LNCaP clone FGC (cell line): ENCODE data around the gene DEK.

Source experiments
- DNase-seq: peaks from one replicate; pipeline ENCODE4 v3.0.0-alpha.2; 2011; ENCODE audit warnings: low read depth
- H3K4me3 ChIP-seq: 2 replicates; pipeline ENCODE4 v1.5.1; 2011; ENCODE audit warnings: mild to moderate bottlenecking, low read depth, low read length, control low read depth
- TF ChIP-seq, protein P1 (sequence below): IDR thresholded peaks from 2 replicates; pipeline ENCODE4 v1.5.1; 2012; ENCODE audit warnings: mild to moderate bottlenecking; ENCODE audit not compliant: control insufficient read depth, insufficient read depth; ENCODE audit errors: extremely low read depth

Gene DEK

DNA sequence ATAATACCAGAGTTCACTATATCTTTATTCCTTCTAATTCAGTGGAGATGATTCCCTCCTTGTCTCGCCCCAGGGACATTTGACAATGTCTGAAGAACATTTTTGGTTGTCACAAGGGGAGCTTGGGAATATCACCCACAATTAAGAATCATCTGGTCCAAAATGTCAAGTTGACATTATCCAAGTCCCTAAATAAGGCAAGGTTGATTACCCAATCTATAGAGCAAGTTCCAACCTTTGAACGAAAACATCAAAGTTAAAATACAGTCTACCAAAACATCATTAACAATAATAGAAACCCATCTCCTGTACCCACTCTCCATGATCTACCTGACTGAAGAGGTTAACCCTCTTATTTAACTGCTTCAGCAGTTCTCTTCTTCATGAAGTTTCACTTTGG is 15.6 kb downstream of the DEK start:
- DNase-seq = no peak
- H3K4me3 ChIP-seq = no peak overlapping the region
- TF ChIP-seq, protein P1, sequence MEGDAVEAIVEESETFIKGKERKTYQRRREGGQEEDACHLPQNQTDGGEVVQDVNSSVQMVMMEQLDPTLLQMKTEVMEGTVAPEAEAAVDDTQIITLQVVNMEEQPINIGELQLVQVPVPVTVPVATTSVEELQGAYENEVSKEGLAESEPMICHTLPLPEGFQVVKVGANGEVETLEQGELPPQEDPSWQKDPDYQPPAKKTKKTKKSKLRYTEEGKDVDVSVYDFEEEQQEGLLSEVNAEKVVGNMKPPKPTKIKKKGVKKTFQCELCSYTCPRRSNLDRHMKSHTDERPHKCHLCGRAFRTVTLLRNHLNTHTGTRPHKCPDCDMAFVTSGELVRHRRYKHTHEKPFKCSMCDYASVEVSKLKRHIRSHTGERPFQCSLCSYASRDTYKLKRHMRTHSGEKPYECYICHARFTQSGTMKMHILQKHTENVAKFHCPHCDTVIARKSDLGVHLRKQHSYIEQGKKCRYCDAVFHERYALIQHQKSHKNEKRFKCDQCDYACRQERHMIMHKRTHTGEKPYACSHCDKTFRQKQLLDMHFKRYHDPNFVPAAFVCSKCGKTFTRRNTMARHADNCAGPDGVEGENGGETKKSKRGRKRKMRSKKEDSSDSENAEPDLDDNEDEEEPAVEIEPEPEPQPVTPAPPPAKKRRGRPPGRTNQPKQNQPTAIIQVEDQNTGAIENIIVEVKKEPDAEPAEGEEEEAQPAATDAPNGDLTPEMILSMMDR = no peak

DNA sequence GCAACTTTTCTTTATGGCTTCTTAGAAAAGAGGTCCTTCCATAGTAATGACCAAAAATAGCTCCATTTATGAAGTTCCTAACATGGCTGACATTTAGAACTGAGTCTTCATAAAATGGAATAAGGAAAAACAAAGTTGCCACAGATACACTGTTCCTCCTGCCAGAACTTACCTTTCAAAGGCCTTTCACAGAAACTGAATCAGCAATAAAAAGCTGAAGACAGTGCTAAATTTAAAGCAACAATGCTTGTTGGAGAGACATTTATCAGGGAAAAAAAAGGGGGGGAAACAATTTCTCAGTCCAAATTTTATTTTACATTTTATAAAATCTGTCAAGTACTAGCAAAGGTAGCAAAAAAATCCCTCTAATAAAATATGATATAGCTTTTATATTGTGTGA is 17.3 kb downstream of the DEK start:
- TF ChIP-seq, protein P1 = no peak
- no peak overlapping the region for H3K4me3 ChIP-seq
- DNase-seq = no peak

DNA sequence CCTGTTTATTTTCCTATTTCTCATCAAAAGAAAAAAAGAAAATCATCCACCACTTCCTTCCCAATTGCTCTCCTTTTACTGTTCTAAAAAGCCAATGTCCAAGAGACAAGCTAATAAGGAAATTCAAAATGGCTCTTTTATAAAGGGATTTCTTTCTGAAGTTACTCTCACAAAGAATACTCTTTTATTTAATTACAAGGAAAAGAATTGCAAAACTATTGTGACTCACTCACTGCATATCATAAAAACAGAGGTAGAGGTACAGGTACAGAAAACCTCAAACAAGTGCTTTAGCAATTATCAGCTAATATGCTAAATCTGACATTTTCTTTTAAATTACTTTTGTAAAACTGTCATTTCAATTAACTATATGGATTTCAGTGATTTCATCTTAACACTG is 18.1 kb downstream of the DEK start:
- DNase-seq = no peak
- no peak overlapping the region for H3K4me3 ChIP-seq
- TF ChIP-seq, protein P1 = no peak

DNA sequence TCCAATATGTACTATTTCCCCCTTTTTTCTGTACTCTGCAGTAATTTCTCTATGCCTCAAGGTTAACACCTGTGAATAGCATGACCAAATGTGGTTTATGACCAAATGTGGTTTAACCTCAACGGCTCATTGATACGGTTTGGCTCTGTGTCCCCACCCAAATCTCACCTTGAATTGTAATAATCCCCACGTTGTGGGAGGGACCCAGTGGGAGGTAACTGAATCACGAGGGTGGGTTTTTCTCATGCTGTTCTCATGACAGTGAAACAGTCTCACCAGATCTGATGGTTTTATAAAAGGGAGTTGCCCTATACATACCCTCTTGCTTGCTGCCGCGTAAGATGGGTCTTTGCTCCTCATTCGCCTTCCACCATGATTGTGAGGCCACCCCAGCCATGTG is 18.7 kb downstream of the DEK start:
- H3K4me3 ChIP-seq = no peak overlapping the region
- no peak for DNase-seq
- TF ChIP-seq, protein P1 = no peak

DNA sequence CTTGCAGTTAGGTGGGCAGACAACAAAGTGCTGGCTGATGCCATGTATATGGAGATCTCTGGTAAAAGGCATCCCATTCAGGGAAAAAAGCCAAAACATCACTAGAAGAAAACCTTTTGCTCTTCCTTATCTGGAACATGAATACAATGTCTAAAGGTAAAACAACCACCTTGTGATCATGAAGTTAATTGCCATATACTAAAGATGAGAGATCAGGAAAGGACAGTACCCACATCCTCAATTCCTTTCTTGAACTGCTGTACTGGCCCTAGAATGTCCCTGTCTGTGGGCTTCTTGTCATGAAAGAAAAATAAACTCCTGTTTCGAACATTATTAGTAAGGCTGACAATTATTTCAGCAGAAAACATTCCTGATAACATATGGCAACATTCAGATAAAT is 19.3 kb downstream of the DEK start:
- H3K4me3 ChIP-seq = no peak overlapping the region
- TF ChIP-seq, protein P1 = no peak
- no peak for DNase-seq

DNA sequence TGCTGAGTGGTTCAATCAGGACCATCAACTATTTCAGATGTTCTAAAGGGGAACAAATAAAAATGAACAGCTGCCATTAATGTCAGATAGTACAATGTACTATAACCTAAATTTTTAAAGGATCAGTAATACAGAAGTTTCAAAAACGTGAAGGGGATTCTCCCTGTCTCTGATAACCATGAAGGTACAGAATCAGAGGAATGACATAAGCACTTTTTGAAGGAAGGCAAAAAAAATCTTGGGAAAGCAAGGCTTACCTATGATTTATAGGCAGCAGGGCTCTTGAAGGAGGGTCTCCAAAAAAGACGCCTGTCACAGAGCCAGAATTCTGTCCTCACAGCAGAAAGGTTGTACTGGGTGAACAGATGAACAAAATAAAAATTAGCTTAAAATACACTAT is 20.1 kb downstream of the DEK start:
- TF ChIP-seq, protein P1 = no peak
- no peak for DNase-seq
- no peak overlapping the region for H3K4me3 ChIP-seq

DNA sequence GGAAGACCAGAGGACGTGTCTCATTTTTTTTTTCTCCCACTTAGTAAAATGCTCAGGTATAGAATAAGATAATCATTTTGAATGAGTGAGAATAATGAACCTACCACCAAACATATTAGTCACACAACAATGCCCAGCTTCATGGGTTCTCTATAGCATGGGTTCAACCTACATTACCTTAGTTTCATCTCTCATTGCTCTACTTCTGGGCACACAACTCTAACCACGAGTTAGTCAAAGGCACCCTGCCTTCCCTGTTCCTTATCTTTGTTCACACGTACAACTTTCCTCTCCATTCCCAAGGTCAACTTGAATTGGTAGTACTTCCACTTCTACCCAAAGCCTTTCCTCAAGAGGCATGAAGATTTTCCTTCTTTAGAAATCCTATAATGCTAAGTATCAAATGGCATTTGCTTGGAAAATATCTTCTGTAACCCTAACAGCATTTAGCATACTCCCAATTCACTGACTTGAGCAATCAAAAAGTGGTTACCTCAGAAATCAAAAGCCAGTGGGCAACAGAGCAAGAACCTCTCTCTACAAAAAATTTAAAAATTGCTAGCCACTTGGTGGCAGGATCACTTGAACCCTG is 20.9 kb downstream of the DEK start:
- TF ChIP-seq, protein P1 = no peak
- DNase-seq = no peak

More for the DNA sequence above, 20.9 kb downstream of the DEK start:
- H3K4me3 ChIP-seq = no peak overlapping the region
